GM23248 (cell line): ENCODE results near the gene LLGL1. TPM values are rescaled to one million over a fixed set of nuclear protein-coding genes. Genes with fewer than 3 reads are reported as not detected.

Source experiments
- DNase-seq: peaks from one replicate; pipeline ENCODE4 v3.0.0-alpha.2; 2015
- H2AFZ ChIP-seq: fragments of 200-600 bp; sonication (generic); 2 replicates; pipeline ENCODE4 v1.6.1; 2016; ENCODE audit warnings: antibody characterized with exemption
- H3F3A ChIP-seq: fragments of 200-600 bp; sonication (generic); 2 replicates; pipeline ENCODE4 v1.6.1; 2016; ENCODE audit warnings: mild to moderate bottlenecking, antibody characterized with exemption, mixed run types; ENCODE audit not compliant: insufficient read depth
- H3K27ac ChIP-seq: fragments of 200-600 bp; sonication (generic); 2 replicates; pipeline ENCODE4 v1.5.1; 2016; ENCODE audit warnings: mild to moderate bottlenecking
- H3K27me3 ChIP-seq: fragments of 200-600 bp; sonication (generic); replicated peaks from 2 replicates; pipeline ENCODE4 v1.6.1; 2016; ENCODE audit warnings: mild to moderate bottlenecking; ENCODE audit not compliant: insufficient read depth
- H3K36me3 ChIP-seq: fragments of 200-600 bp; sonication (generic); 2 replicates; pipeline ENCODE4 v1.6.1; 2016; ENCODE audit warnings: low read depth, mild to moderate bottlenecking
- H3K4me1 ChIP-seq: fragments of 200-600 bp; sonication (generic); 2 replicates; pipeline ENCODE4 v1.6.1; 2016; ENCODE audit warnings: mild to moderate bottlenecking; ENCODE audit not compliant: insufficient read depth
- H3K4me2 ChIP-seq: fragments of 200-600 bp; sonication (generic); one replicate; pipeline ENCODE4 v1.6.1; 2016; ENCODE audit warnings: mild to moderate bottlenecking; ENCODE audit not compliant: unreplicated experiment
- H3K4me3 ChIP-seq: fragments of 200-600 bp; sonication (generic); 2 replicates; pipeline ENCODE4 v1.5.1; 2016; ENCODE audit warnings: mild to moderate bottlenecking
- H3K79me2 ChIP-seq: fragments of 200-600 bp; sonication (generic); 2 replicates; pipeline ENCODE4 v1.6.1; 2016; ENCODE audit warnings: mild to moderate bottlenecking; ENCODE audit not compliant: insufficient read depth
- H3K9ac ChIP-seq: fragments of 200-600 bp; sonication (generic); 2 replicates; pipeline ENCODE4 v1.6.1; 2016; ENCODE audit warnings: mild to moderate bottlenecking
- H3K9me2 ChIP-seq: fragments of 200-600 bp; sonication (generic); 2 replicates; pipeline ENCODE4 v1.6.1; 2016; ENCODE audit warnings: mixed run types, mild to moderate bottlenecking, moderate library complexity; ENCODE audit not compliant: insufficient read depth
- H3K9me3 ChIP-seq: fragments of 200-600 bp; sonication (generic); one replicate; pipeline ENCODE4 v1.6.1; 2017; ENCODE audit warnings: low read depth
- H4K20me1 ChIP-seq: fragments of 200-600 bp; sonication (generic); 2 replicates; pipeline ENCODE4 v1.6.0; 2016; ENCODE audit not compliant: insufficient read depth
- EZH2 ChIP-seq: fragments of 200-600 bp; sonication (generic); IDR thresholded peaks from 2 replicates; pipeline ENCODE4 v1.6.1; 2018; ENCODE audit warnings: antibody characterized with exemption, mild to moderate bottlenecking; ENCODE audit not compliant: insufficient read depth, poor library complexity, severe bottlenecking
- EZH2phosphoT487 ChIP-seq: fragments of 200-600 bp; sonication (generic); IDR thresholded peaks from 2 replicates; pipeline ENCODE4 v1.6.1; 2018; ENCODE audit warnings: antibody characterized with exemption, moderate library complexity, mild to moderate bottlenecking, low read depth; ENCODE audit not compliant: insufficient read depth
- WGBS, 2 experiments: methylation state at CpG; one replicate each; pipeline ENCODE4 v1.1.6; 2015 to 2017; ENCODE audit warnings: low lambda C conversion rate in 2 of 2, low coverage in 1 of 2; ENCODE audit errors: missing lambda C conversion rate in 2 of 2; 5-methylcytosine and 5-hydroxymethylcytosine counted together
- in situ Hi-C: fragments of 300-500 bp; cut with MboI; formaldehyde crosslinking; loops from 2 replicates; pipeline ENCODE4 v1.15.0; 2020
- polyA plus RNA-seq: library from polyadenylated mRNA; unstranded; fragments of >200 nt; fragmentation: Nextera tagmentation; extraction: Ambion mirVana; gene quantifications from 2 replicates; pipeline ENCODE4 v1.2.1, GENCODE V29; 2016
- total RNA-seq: library from RNA; depleted of rRNA; stranded (reverse); fragments of >200 nt; shearing (Covaris generic); gene quantifications from 2 replicates; pipeline ENCODE4 v1.2.3, GENCODE V29; 2014; rRNA removed

Gene LLGL1
- total and polyA plus RNA-seq, 2 experiments from 2014 or later: 3.5 to 40.3 TPM

DNA sequence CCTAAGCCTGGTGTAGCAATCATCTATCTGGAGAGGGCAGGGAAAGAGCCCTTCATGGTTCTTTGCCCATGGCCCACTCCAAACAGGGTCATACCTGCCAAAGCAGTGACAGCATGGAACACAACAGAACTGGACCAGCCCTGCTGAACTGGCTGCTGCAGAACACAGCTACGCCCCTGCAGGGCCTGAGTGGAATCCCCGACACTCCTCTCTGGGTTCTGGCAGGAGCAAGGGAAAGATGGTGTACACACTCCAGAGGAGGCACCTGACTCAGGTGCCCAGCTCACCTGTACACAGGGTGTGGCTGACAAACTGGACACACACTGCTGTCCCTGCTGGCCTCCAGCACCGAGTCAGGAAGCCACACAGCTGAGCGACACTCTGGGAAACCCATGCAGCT is 54.8 kb downstream of the LLGL1 start:
- Histone ChIP-seq H3K4me3 (no peak overlapping the region), H3K4me2 (no peak overlapping the region), H3K4me1 (no peaks in the 10 kb centered on the region), H4K20me1 (no peaks in the 10 kb centered on the region), H2AFZ (no peak overlapping the region), H3K79me2 (no peaks in the 10 kb centered on the region), H3K27me3 (no peaks in the 10 kb centered on the region), H3F3A (no peaks in the 10 kb centered on the region), H3K9me3 (no peaks in the 10 kb centered on the region), H3K9ac (no peak overlapping the region), H3K9me2 (no peaks in the 10 kb centered on the region), H3K27ac (no peak overlapping the region), H3K36me3 (peaks cover 54% of the 10 kb centered on the region)
- in situ Hi-C loops: no loop called here
- TF ChIP-seq EZH2phosphoT487 (no peak), EZH2 (no peak)
- 95 to 98% methylated on average over 4 of the region's 4 CpGs for WGBS, 2 experiments
- DNase-seq: no peak

DNA sequence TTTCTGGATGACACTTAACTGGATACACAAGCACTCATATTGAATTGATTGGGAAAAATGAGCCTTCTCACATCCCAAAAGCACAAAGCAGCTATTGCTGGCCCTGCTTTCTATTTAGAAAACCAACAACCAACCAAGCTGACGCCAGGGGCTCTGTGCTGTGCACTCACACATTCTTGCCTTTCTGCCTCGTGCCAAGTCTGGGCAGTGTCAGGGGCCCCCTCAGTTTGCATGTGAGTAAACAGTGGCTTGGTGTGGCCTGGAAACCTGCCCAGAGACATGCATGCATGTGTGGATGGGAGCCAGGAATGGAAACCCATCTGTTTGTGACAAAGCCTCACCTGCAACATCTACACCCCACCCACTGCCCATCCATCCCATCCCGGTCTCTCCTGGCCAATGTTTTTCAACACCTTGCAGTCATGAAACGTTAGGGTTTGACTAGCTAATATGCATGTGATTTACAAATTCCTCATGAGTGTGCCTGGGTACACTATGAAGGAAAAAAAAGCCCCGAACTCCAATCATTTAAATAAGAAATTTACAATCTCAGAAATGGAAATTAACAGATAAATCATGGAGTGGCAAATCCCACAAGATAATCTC is 55.4 kb downstream of the LLGL1 start:
- TF ChIP-seq EZH2 (no peak), EZH2phosphoT487 (no peak)
- H2AFZ ChIP-seq: no peak overlapping the region
- H3K9me2 ChIP-seq: no peaks in the 10 kb centered on the region
- H3F3A ChIP-seq: no peaks in the 10 kb centered on the region
- H3K27ac ChIP-seq: no peak overlapping the region
- H3K9ac ChIP-seq: no peak overlapping the region
- WGBS, 2 experiments: 33 to 35% methylated on average over 5 of the region's 5 CpGs
- no peak overlapping the region for H3K4me2 ChIP-seq
- no peaks in the 10 kb centered on the region for H4K20me1 ChIP-seq
- H3K36me3 ChIP-seq: peaks cover 54% of the 10 kb centered on the region
- in situ Hi-C loops: no loop called here
- H3K79me2 ChIP-seq: no peaks in the 10 kb centered on the region
- H3K27me3 ChIP-seq: no peaks in the 10 kb centered on the region
- no peaks in the 10 kb centered on the region for H3K9me3 ChIP-seq
- peak; percentile 38 for DNase-seq
- H3K4me3 ChIP-seq: no peak overlapping the region
- H3K4me1 ChIP-seq: no peaks in the 10 kb centered on the region

DNA sequence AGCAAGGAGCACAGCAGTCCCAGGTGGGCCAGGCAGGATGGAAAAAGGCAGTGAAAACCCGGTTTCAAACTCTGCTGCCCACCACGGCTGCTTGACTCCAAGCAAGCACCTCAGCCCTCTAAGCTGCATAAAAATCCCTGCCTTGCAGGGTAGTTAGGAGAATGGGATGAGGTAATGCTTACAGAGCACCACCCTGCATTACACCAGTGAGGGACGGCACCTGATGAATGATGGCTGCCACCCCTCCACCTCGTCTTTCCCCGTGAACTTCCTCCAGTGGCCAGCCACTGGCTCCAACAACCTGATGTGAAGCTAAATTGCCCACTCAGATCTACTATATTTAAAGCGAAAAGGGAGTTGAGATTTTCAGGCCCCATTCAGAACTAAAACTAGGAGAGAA is 56.4 kb downstream of the LLGL1 start:
- Histone ChIP-seq H2AFZ (no peak overlapping the region), H3K79me2 (no peaks in the 10 kb centered on the region), H3K4me1 (no peaks in the 10 kb centered on the region), H3K4me3 (no peak overlapping the region), H4K20me1 (no peaks in the 10 kb centered on the region), H3K9me3 (no peaks in the 10 kb centered on the region), H3K27me3 (no peaks in the 10 kb centered on the region), H3K36me3 (peaks cover 59% of the 10 kb centered on the region), H3K4me2 (no peak overlapping the region), H3K9me2 (no peaks in the 10 kb centered on the region), H3K27ac (no peak overlapping the region), H3F3A (no peaks in the 10 kb centered on the region), H3K9ac (no peak overlapping the region)
- in situ Hi-C loops: no loop called here
- TF ChIP-seq EZH2: no peak
- no peak for DNase-seq
- WGBS, 2 experiments: 88 to 91% methylated on average over 6 of the region's 6 CpGs

DNA sequence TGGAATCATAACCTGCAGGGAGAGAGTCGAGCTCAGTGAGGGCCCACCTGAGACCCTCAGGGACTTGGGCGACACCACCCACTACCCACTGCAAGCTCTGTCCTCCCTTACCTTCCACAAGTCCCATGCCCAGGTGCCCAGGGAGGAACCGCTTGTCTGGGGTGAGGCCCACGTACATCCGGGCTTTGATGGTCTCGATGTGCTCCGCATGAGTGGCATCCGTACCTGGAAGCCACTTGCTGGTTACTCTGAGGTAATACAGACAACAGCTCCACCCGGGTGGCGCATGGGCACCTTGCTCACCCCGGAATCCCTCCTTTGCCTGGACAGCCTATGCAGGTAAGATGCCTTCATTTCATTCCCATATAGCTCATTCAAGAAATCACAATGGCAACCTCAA is 59.9 kb downstream of the LLGL1 start:
- H3K9me3 ChIP-seq: no peaks in the 10 kb centered on the region
- in situ Hi-C loops: no loop called here
- no peak for TF ChIP-seq EZH2phosphoT487
- TF ChIP-seq EZH2: no peak
- H2AFZ ChIP-seq: no peak overlapping the region
- no peaks in the 10 kb centered on the region for H4K20me1 ChIP-seq
- WGBS, 2 experiments: 96 to 97% methylated on average over 11 of the region's 11 CpGs
- DNase-seq: no peak
- no peak overlapping the region for H3K4me3 ChIP-seq
- H3F3A ChIP-seq: no peaks in the 10 kb centered on the region
- H3K79me2 ChIP-seq: no peaks in the 10 kb centered on the region
- H3K27ac ChIP-seq: no peak overlapping the region
- peaks cover 41% of the 10 kb centered on the region for H3K36me3 ChIP-seq
- H3K27me3 ChIP-seq: no peaks in the 10 kb centered on the region
- H3K4me2 ChIP-seq: no peak overlapping the region
- H3K9ac ChIP-seq: no peak overlapping the region
- no peaks in the 10 kb centered on the region for H3K9me2 ChIP-seq
- no peaks in the 10 kb centered on the region for H3K4me1 ChIP-seq

GRCh38 chr17:18291718-18292540 is 66.5 kb downstream of the LLGL1 start:
- Histone ChIP-seq H3K4me1 (no peaks in the 10 kb centered on the region), H3K4me3 (no peak overlapping the region), H3K27me3 (no peaks in the 10 kb centered on the region), H4K20me1 (no peaks in the 10 kb centered on the region), H3K9ac (no peak overlapping the region), H3K9me3 (no peaks in the 10 kb centered on the region), H3K36me3 (peaks cover 29% of the 10 kb centered on the region), H3K79me2 (no peaks in the 10 kb centered on the region), H3K4me2 (no peak overlapping the region), H3F3A (no peaks in the 10 kb centered on the region), H3K9me2 (no peaks in the 10 kb centered on the region), H3K27ac (no peak overlapping the region), H2AFZ (no peak overlapping the region)
- DNase-seq: no peak
- 88% methylated on average over 15 of the region's 15 CpGs for WGBS, 2 experiments
- TF ChIP-seq EZH2 (no peak), EZH2phosphoT487 (no peak)
- in situ Hi-C loops: no loop called here

Other genes starting within 250 kb of the LLGL1 start
- 17.0 and 37.6 TPM in 2 replicates for gene ATPAF2, start 186.5 kb upstream of the LLGL1 start, total RNA-seq
- gene ATPAF2, start 186.5 kb upstream of the LLGL1 start, polyA plus RNA-seq: 21.9 and 22.3 TPM in 2 replicates
- gene GID4, start 186.2 kb upstream of the LLGL1 start, total RNA-seq: 8.0 and 10.2 TPM in 2 replicates
- gene GID4, start 186.2 kb upstream of the LLGL1 start, polyA plus RNA-seq: 7.2 and 7.3 TPM in 2 replicates
- 51.0 and 53.4 TPM in 2 replicates for gene DRG2, start 137.7 kb upstream of the LLGL1 start, total RNA-seq
- gene DRG2, start 137.7 kb upstream of the LLGL1 start, polyA plus RNA-seq: 34.6 and 36.7 TPM in 2 replicates
- 0.25 and 0.54 TPM in 2 replicates for gene MYO15A, start 116.9 kb upstream of the LLGL1 start, total RNA-seq
- 0.70 and 0.90 TPM in 2 replicates for gene MYO15A, start 116.9 kb upstream of the LLGL1 start, polyA plus RNA-seq
- 152 and 161 TPM in 2 replicates for gene ALKBH5, start 41.8 kb upstream of the LLGL1 start, total RNA-seq
- 81.9 and 85.2 TPM in 2 replicates for gene ALKBH5, start 41.8 kb upstream of the LLGL1 start, polyA plus RNA-seq
- 250 and 306 TPM in 2 replicates for gene FLII, start 33.1 kb downstream of the LLGL1 start, total RNA-seq
- 187 TPM in 2 replicates for gene FLII, start 33.1 kb downstream of the LLGL1 start, polyA plus RNA-seq
- 13.8 and 26.4 TPM in 2 replicates for gene MIEF2, start 35.0 kb downstream of the LLGL1 start, total RNA-seq
- 8.8 and 10.0 TPM in 2 replicates for gene MIEF2, start 35.0 kb downstream of the LLGL1 start, polyA plus RNA-seq
- 23.5 and 47.1 TPM in 2 replicates for gene TOP3A, start 89.4 kb downstream of the LLGL1 start, total RNA-seq
- 12.2 and 14.1 TPM in 2 replicates for gene TOP3A, start 89.4 kb downstream of the LLGL1 start, polyA plus RNA-seq
- gene SMCR8, start 89.7 kb downstream of the LLGL1 start, total RNA-seq: 10.5 and 15.0 TPM in 2 replicates
- gene SMCR8, start 89.7 kb downstream of the LLGL1 start, polyA plus RNA-seq: 2.2 and 2.5 TPM in 2 replicates
- gene SHMT1, start 137.9 kb downstream of the LLGL1 start, total RNA-seq: 1.8 and 3.5 TPM in 2 replicates
- 5.1 and 5.9 TPM in 2 replicates for gene SHMT1, start 137.9 kb downstream of the LLGL1 start, polyA plus RNA-seq
- not detected in 2 replicates for gene EVPLL, start 152.1 kb downstream of the LLGL1 start, total RNA-seq
- gene EVPLL, start 152.1 kb downstream of the LLGL1 start, polyA plus RNA-seq: not detected in 2 replicates